ENCODE measurements around the gene KIAA1958. TPM values are rescaled to one million over a fixed set of nuclear protein-coding genes. Genes with fewer than 3 reads are reported as not detected.

The KIAA1958 gene
- total and polyA plus RNA-seq, 2 of the 4 experiments (the other 2 are of a cell fraction): 0.65 to 1.8 TPM

DNA sequence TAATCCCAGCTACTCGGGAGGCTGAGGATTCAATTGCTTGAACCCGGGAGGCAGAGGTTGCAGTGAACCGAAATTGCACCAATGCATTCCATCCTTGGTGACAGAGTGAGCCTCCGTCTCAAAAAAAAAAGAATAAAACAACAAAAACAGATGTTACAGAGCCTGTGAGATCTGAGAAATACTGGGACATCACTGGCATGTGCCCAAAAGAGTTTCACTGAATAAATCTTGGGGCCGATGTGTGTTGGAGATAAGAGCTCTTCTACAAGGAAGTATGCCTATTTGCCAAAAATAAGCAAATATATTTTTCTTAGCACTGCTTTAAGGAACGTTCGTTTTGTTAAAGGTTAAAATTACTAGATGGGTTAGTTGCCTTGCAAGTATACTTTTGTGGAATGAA is 55.1 kb downstream of the KIAA1958 start:
- Histone ChIP-seq H2BK20ac (ENCODE audit: low read depth, low read length) (no peak overlapping the region), H3K36me3 (ENCODE audit: control insufficient read depth, insufficient read depth, low read length) (no peaks in the 10 kb centered on the region), H3K9me1 (ENCODE audit: insufficient read depth, low read length) (no peaks in the 10 kb centered on the region), H3K27me3 (ENCODE audit: control insufficient read depth, insufficient read depth, low read length) (no peaks in the 10 kb centered on the region), H2BK15ac (ENCODE audit: low read depth, low read length) (no peak overlapping the region), H2AFZ (replicated peaks; ENCODE audit: low read length, poor library complexity) (no peak overlapping the region), H3K18ac (ENCODE audit: low read depth, low read length) (no peak overlapping the region), H3K4ac (ENCODE audit: low read depth, low read length) (no peak overlapping the region), H2BK5ac (ENCODE audit: low read depth, low read length, poor library complexity, severe bottlenecking) (no peak overlapping the region), H4K91ac (ENCODE audit: insufficient read depth, low read depth, low read length) (no peak overlapping the region), H3K56ac (ENCODE audit: extremely low read depth, insufficient read depth, low read length) (no peak overlapping the region), H3K14ac (replicated peaks; ENCODE audit: low read depth, low read length) (no peak overlapping the region), H2BK120ac (ENCODE audit: low read depth, low read length) (no peak overlapping the region), H4K20me1 (ENCODE audit: insufficient read depth, low read length) (no peaks in the 10 kb centered on the region), H3K4me3 (ENCODE audit: insufficient read depth, low read depth, low read length) (no peak overlapping the region), H3K4me1 (ENCODE audit: control insufficient read depth, insufficient read depth, low read length) (no peaks in the 10 kb centered on the region), H4K8ac (ENCODE audit: low read depth in 2 of 2, low read length in 2 of 2) (no peak overlapping the region), H3K27ac (ENCODE audit: insufficient read depth, low read length) (no peak overlapping the region), H3K79me1 (ENCODE audit: low read depth in 1 of 2, low read length in 2 of 2) (no peaks in the 10 kb centered on the region), H4K5ac (ENCODE audit: low read depth, low read length) (no peak overlapping the region), H2AK9ac (replicated peaks; ENCODE audit: low read depth, low read length, poor library complexity) (no peak overlapping the region), H2AK5ac (ENCODE audit: low read depth, low read length) (no peak overlapping the region), H3K23ac (ENCODE audit: low read depth, low read length) (no peak overlapping the region), H3K4me2 (ENCODE audit: low read depth, low read length) (no peak overlapping the region), H3K9ac (ENCODE audit: low read depth, low read length) (no peak overlapping the region), H3K9me3 (ENCODE audit: control insufficient read depth, insufficient read depth, low read length) (no peaks in the 10 kb centered on the region)
- in situ Hi-C loops (cut with MboI; ENCODE audit: low sequenced_read_pairs): no loop called here
- intact Hi-C loops (cut with micrococcal nuclease): no loop called here
- ATAC-seq (ENCODE audit: low read depth): no peak
- dilution Hi-C loops (cut with HindIII; ENCODE audit: low sequenced_read_pairs, unreplicated experiment): no loop called here
- no CpG with 5 or more reads among the region's 7 CpGs for WGBS, 2 experiments (ENCODE audit: extremely low coverage in 2 of 2, insufficient read length in 1 of 2)
- BruUV-seq (replicated peaks): no TSS peak
- DNase-seq: peak; percentile 10
- POLR2A ChIA-PET (ENCODE audit: unreplicated experiment): no interaction called here
- CTCF ChIA-PET: interaction anchor here (0.7 to 1.2 kb wide), 2 partner anchors 11 to 100 kb away, joined by 3 read pairs; no protein-coding TSS in a partner anchor
- TF ChIP-seq NFE2L2 (IDR thresholded peaks at IDR 0.05; ENCODE audit: low read depth, low read length) (no peak), BHLHE40 (IDR thresholded peaks at IDR 0.05; ENCODE audit: low read depth, low read length) (no peak), USF2 (IDR thresholded peaks at IDR 0.05; ENCODE audit: low read depth, low read length) (no peak), MAFK (IDR thresholded peaks at IDR 0.05; ENCODE audit: low read depth, low read length) (no peak), SMC3 (IDR thresholded peaks at IDR 0.05; ENCODE audit: low read depth, low read length) (no peak), RFX5 (IDR thresholded peaks at IDR 0.05; ENCODE audit: low read depth, low read length) (no peak), POLR2A (IDR thresholded peaks at IDR 0.05; ENCODE audit: low read depth, low read length) (no peak), FOS (IDR thresholded peaks at IDR 0.05; ENCODE audit: low read depth, low read length) (no peak), CHD1 (IDR thresholded peaks at IDR 0.05; ENCODE audit: low read depth, low read length) (no peak), MAZ (IDR thresholded peaks at IDR 0.05; ENCODE audit: borderline replicate concordance, low read depth, low read length) (no peak), RCOR1 (IDR thresholded peaks at IDR 0.05; ENCODE audit: insufficient replicate concordance, low read length) (no peak), RAD21 (IDR thresholded peaks at IDR 0.05; ENCODE audit: low read length) (no peak), CTCF (conservative IDR thresholded peaks at IDR 0.05; ENCODE audit: low read depth, low read length) (no peak), CEBPB (IDR thresholded peaks at IDR 0.05; ENCODE audit: low read depth, low read length) (no peak), MXI1 (IDR thresholded peaks at IDR 0.05; ENCODE audit: borderline replicate concordance, low read depth, low read length) (no peak)
- TF ChIP-seq, protein P1, sequence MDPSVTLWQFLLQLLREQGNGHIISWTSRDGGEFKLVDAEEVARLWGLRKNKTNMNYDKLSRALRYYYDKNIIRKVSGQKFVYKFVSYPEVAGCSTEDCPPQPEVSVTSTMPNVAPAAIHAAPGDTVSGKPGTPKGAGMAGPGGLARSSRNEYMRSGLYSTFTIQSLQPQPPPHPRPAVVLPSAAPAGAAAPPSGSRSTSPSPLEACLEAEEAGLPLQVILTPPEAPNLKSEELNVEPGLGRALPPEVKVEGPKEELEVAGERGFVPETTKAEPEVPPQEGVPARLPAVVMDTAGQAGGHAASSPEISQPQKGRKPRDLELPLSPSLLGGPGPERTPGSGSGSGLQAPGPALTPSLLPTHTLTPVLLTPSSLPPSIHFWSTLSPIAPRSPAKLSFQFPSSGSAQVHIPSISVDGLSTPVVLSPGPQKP (IDR thresholded peaks at IDR 0.05; ENCODE audit: borderline replicate concordance, low read depth, low read length): no peak
